Adrenal gland (tissue), 12 donors: ENCODE data around the gene LAMC2. TPM values are rescaled to one million over a fixed set of nuclear protein-coding genes. Genes with fewer than 3 reads are reported as not detected.

ENCODE experiments used
- DNase-seq, 7 donors: peaks; one replicate each; pipeline ENCODE4 v3.0.0-alpha.2; 2019 to 2020
- H3K27ac ChIP-seq, 5 donors: fragments of 200-600 bp; sonication (generic) in 4 of 5; 1 replicate in 3 of 5; 2 replicates in 2 of 5; pipeline versions ENCODE4 v1.5.1 to v1.8.0; 2016 to 2020; ENCODE audit warnings: mild to moderate bottlenecking in 1 of 5
- H3K27me3 ChIP-seq: fragments of 200-600 bp; 2 replicates; pipeline ENCODE4 v1.8.0; 2021
- H3K36me3 ChIP-seq, 2 donors: fragments of 200-600 bp; replicated peaks in 1 of 2; 1 replicate in 1 of 2; 2 replicates in 1 of 2; pipeline versions ENCODE4 v1.5.1 to v1.8.0; 2018 to 2022
- H3K4me1 ChIP-seq, 2 donors: fragments of 200-600 bp; replicated peaks in 1 of 2; 1 replicate in 1 of 2; 2 replicates in 1 of 2; pipeline versions ENCODE4 v1.5.1 to v1.8.0; 2018 to 2021
- H3K4me3 ChIP-seq, 4 donors: fragments of 200-600 bp; sonication (generic) in 3 of 4; one replicate each; pipeline ENCODE4 v1.5.1; 2016 to 2018
- H3K9me3 ChIP-seq, 3 donors: fragments of 200-600 bp; sonication (generic) in 1 of 3; replicated peaks in 1 of 3; 1 replicate in 2 of 3; 2 replicates in 1 of 3; pipeline versions ENCODE4 v1.5.1 to v1.8.0; 2016 to 2021
- CTCF ChIP-seq, 6 experiments: fragments of 450-650 bp in 4 of 6; fragments of 200-600 bp in 2 of 6; sonication (generic) in 1 of 6; IDR thresholded peaks; 1 replicate in 5 of 6; 2 replicates in 1 of 6; pipeline versions ENCODE4 v1.5.1 to v1.8.0; 2016 to 2021; ENCODE audit warnings: antibody characterized with exemption in 6 of 6, mild to moderate bottlenecking in 2 of 6, moderate library complexity in 1 of 6
- POLR2A ChIP-seq, 2 donors: fragments of 450-650 bp; IDR thresholded peaks; one replicate each; pipeline ENCODE4 v1.6.1; 2017; ENCODE audit warnings: antibody characterized with exemption in 2 of 2, mild to moderate bottlenecking in 2 of 2, moderate library complexity in 1 of 2
- WGBS, 4 donors: extraction: QIAGEN DNeasy Blood & Tissue Kit in 2 of 4; methylation state at CpG; one replicate each; pipeline versions ENCODE4 v1.1.5 to v1.1.7; 2013 to 2017; 5-methylcytosine and 5-hydroxymethylcytosine counted together
- intact Hi-C, 2 donors: fragments of 100-400 bp; cut with DNase I; formaldehyde crosslinking; loops; one replicate each; pipeline versions ENCODE4 v1.14.1 to v1.15.0; 2022 to 2023
- polyA plus RNA-seq, 3 donors: library from polyadenylated mRNA; stranded (reverse); fragments of 200-250 nt in 2 of 3; fragments of 350-450 nt in 1 of 3; fragmentation: Illumina TruSeq in 1 of 3; extraction: RNeasy Lipid Tissue Mini Kit (QIAGEN cat#74804) in 1 of 3; gene quantifications; one replicate each; pipeline ENCODE4 v1.2.3, GENCODE V29; 2013 to 2014
- total RNA-seq, 9 donors: library from RNA; depleted of rRNA in 4 of 9; stranded (reverse); fragments of >200 nt in 4 of 9; fragments of 120-200 nt in 1 of 9; fragmentation: NEBNext Ultra II Directional in 1 of 9; extraction: Animal tissue kit (Norgen Biotek cat#: 25700) in 1 of 9; gene quantifications; one replicate each; pipeline versions ENCODE4 v1.1.0 to v1.2.4, GENCODE V29; 2013 to 2023
- donor health status: healthy with polysubstance abuse.
- donor health status: Bipolar disorder and iron deficiency.
- donor health status: DM: yes; HTN: yes; CAD: no.
- donor health status: DM: no; HTN: no; CAD: no.
- donor health status: DM: no; HTN: no; CAD: no.
- donor health status: DM: yes; HTN: yes; CAD: no.

Gene LAMC2
- total and polyA plus RNA-seq, 12 donors, result 0.04 to 1.4 (median 0.16) TPM; not detected in 1

- Histone ChIP-seq H3K27me3 (no peaks in the 10 kb centered on the region), H3K36me3 (no peaks in the 10 kb centered on the region), H3K27ac (no peak overlapping the region), H3K4me1 (no peaks in the 10 kb centered on the region), H3K9me3 (no peaks in the 10 kb centered on the region), H3K4me3 (no peak overlapping the region)
- no peak for DNase-seq
- 69 to 81% (median 78%) methylated on average over 1 of the region's 1 CpG for WGBS, 4 donors
- intact Hi-C loops, result no loop called here
- no peak for TF ChIP-seq POLR2A (IDR thresholded peaks at IDR 0.05)
- no peak for TF ChIP-seq CTCF (IDR thresholded peaks at IDR 0.05)
These were observed 61.9 kb downstream of the LAMC2 start for GRCh38 chr1:183247931-183248330.

- intact Hi-C loops, result no loop called here
- Histone ChIP-seq H3K36me3 (no peaks in the 10 kb centered on the region), H3K4me3 (no peak overlapping the region), H3K27ac (no peak overlapping the region), H3K27me3 (no peaks in the 10 kb centered on the region), H3K4me1 (no peaks in the 10 kb centered on the region), H3K9me3 (no peaks in the 10 kb centered on the region)
- 54 to 69% (median 63%) methylated on average over 4 of the region's 4 CpGs for WGBS, 4 donors
- DNase-seq, result no peak
- TF ChIP-seq CTCF (IDR thresholded peaks at IDR 0.05) (no peak), POLR2A (IDR thresholded peaks at IDR 0.05) (no peak)
These were observed 63.1 kb downstream of the LAMC2 start for GRCh38 chr1:183248989-183249691.

GRCh38 chr1:183249941-183250452 lies 63.9 kb downstream of the LAMC2 start:
- TF ChIP-seq CTCF (IDR thresholded peaks at IDR 0.05) (no peak), POLR2A (IDR thresholded peaks at IDR 0.05) (no peak)
- no peaks in the 10 kb centered on the region for H3K36me3 ChIP-seq
- H3K27ac ChIP-seq, result no peak overlapping the region
- H3K4me1 ChIP-seq, result no peaks in the 10 kb centered on the region
- intact Hi-C loops, result no loop called here
- WGBS, 4 donors, result 80 to 91% (median 82%) methylated on average over 5 of the region's 5 CpGs
- no peak overlapping the region for H3K4me3 ChIP-seq
- no peak for DNase-seq
- H3K27me3 ChIP-seq, result no peaks in the 10 kb centered on the region
- H3K9me3 ChIP-seq, result peaks cover 0 to 2% (median 0%) of the 10 kb centered on the region in 3 donors

GRCh38 chr1:183251101-183251958 lies 65.3 kb downstream of the LAMC2 start:
- peaks cover 0 to 5% (median 0%) of the 10 kb centered on the region in 3 donors for H3K9me3 ChIP-seq
- no peaks in the 10 kb centered on the region for H3K27me3 ChIP-seq
- H3K4me1 ChIP-seq, result no peaks in the 10 kb centered on the region
- intact Hi-C loops, result no loop called here
- TF ChIP-seq POLR2A (IDR thresholded peaks at IDR 0.05), result no peak
- no peak for TF ChIP-seq CTCF (IDR thresholded peaks at IDR 0.05)
- no peak overlapping the region for H3K27ac ChIP-seq
- 89 to 93% (median 90%) methylated on average over 12 of the region's 12 CpGs for WGBS, 4 donors
- DNase-seq, result no peak
- H3K36me3 ChIP-seq, result no peaks in the 10 kb centered on the region
- H3K4me3 ChIP-seq, result no peak overlapping the region
